Prostate gland (tissue), 2 donors: Measurements from ENCODE around the gene DACT3. TPM values are rescaled to one million over a fixed set of nuclear protein-coding genes. Genes with fewer than 3 reads are reported as not detected.
A peak's percentile ranks its signal among the peaks of the same experiment; 100 is the strongest.

Experiments used
- DNase-seq: peaks from one replicate; pipeline ENCODE4 v3.0.0-alpha.2; 2019; ENCODE audit warnings: low spot score
- H3K27ac ChIP-seq, 2 donors: fragments of 200-600 bp; sonication (generic); 2 replicates each; pipeline ENCODE4 v1.5.1; 2017 to 2019
- H3K27me3 ChIP-seq: fragments of 200-600 bp; sonication (generic); replicated peaks from 2 replicates; pipeline ENCODE4 v1.5.1; 2019; ENCODE audit not compliant: insufficient read depth
- H3K36me3 ChIP-seq, 2 donors: fragments of 200-600 bp; sonication (generic); 1 replicate in 1 of 2; 2 replicates in 1 of 2; pipeline versions ENCODE4 v1.5.1 to v1.8.1; 2017 to 2019
- H3K4me1 ChIP-seq: fragments of 200-600 bp; sonication (generic); replicated peaks from 2 replicates; pipeline ENCODE4 v1.5.1; 2019
- H3K4me3 ChIP-seq, 2 donors: fragments of 200-600 bp; sonication (generic); 2 replicates each; pipeline ENCODE4 v1.5.1; 2017 to 2019
- H3K9me3 ChIP-seq: fragments of 200-600 bp; sonication (generic); 2 replicates; pipeline ENCODE4 v1.5.1; 2017
- POLR2A ChIP-seq: fragments of 450-650 bp; IDR thresholded peaks from one replicate; pipeline ENCODE4 v1.6.1; 2016; ENCODE audit warnings: antibody characterized with exemption, mild to moderate bottlenecking
- POLR2AphosphoS5 ChIP-seq: sonication (generic); formaldehyde crosslinking; IDR thresholded peaks from one replicate; pipeline ENCODE4 v1.6.1; 2017; ENCODE audit warnings: antibody characterized with exemption
- WGBS: methylation state at CpG from one replicate; pipeline ENCODE4 v1.1.5; 2018; 5-methylcytosine and 5-hydroxymethylcytosine counted together
- intact Hi-C: fragments of 100-400 bp; cut with DNase I; formaldehyde crosslinking; loops from one replicate; pipeline ENCODE4 v1.14.2; 2022
- microRNA counts, 2 donors: library from miRNA; unstranded; fragments of <30 nt; microRNA quantifications; one replicate each; lab custom pipeline; 2016 to 2017
- microRNA-seq: library from miRNA; unstranded; fragments of <30 nt; microRNA quantifications from one replicate; pipeline ENCODE4, GENCODE V29; 2016
- small RNA-seq, 2 donors: library from RNA; depleted of rRNA; stranded (forward); fragments of <200 nt; gene quantifications; one replicate each; pipeline ENCODE3, GENCODE V24; 2016
- total RNA-seq, 2 donors: library from RNA; depleted of rRNA; stranded (reverse); fragments of >200 nt; gene quantifications; one replicate each; pipeline ENCODE4 v1.1.0, GENCODE V29; 2016
- TF ChIP-seq, protein P1 (sequence below), 4 experiments: fragments of 200-600 bp in 2 of 4; fragments of 450-650 bp in 2 of 4; sonication (generic) in 2 of 4; IDR thresholded peaks; 1 replicate in 3 of 4; 2 replicates in 1 of 4; pipeline ENCODE4 v1.5.1; 2016 to 2019; ENCODE audit warnings: antibody characterized with exemption in 4 of 4, mild to moderate bottlenecking in 2 of 4, moderate library complexity in 2 of 4

DACT3 gene
- total RNA-seq, 2 donors from 2014 or later: 8.6 to 28.1 TPM

DNA sequence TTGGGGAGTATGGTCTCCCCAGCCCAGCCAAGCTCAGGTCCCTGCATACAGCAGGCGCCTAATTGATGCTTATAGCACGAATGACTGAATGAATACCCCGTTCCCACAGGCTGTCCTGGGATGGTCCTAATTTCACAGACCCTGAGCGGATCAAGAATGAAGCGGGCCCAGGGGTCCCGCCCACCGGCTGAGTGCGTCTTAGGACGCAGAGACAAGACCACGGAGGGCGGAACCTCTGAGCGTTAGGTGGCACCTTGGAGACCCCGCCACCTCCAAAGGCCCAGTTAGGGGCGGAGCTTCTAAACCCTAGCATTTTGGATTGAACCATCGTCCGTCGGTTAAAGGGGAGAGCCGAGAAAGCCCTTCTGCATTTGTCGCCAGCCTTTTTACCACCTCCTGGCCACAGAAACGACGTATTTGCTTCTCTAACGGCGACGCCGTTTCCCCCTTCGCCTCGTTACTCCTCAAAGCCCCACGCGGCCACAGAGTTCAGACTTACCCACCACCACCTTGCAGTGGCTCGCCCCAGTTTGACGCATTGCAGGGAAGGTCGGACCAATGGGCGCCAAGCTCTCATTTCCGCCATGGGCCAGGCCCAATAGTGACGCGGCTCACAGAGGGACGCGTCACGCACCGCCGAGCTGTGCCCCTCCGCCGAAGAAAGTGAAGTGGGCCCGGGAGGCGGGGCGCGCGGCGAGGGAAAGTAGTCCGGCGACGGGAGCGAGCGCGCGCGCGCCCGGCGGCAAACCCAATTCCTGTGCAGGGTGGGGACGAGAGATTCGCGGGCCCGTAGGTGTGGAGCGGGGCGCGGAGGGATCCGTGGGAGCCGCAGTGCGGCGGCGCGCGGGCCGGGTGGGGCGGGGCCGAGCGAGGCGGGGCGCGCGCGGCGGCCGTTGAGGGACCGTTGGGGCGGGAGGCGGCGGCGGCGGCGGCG, 60.3 kb downstream of the DACT3 start:
- intact Hi-C loops: no loop called here
- under 1% methylated on average over 73 of the region's 93 CpGs for WGBS
- TF ChIP-seq, protein P1, sequence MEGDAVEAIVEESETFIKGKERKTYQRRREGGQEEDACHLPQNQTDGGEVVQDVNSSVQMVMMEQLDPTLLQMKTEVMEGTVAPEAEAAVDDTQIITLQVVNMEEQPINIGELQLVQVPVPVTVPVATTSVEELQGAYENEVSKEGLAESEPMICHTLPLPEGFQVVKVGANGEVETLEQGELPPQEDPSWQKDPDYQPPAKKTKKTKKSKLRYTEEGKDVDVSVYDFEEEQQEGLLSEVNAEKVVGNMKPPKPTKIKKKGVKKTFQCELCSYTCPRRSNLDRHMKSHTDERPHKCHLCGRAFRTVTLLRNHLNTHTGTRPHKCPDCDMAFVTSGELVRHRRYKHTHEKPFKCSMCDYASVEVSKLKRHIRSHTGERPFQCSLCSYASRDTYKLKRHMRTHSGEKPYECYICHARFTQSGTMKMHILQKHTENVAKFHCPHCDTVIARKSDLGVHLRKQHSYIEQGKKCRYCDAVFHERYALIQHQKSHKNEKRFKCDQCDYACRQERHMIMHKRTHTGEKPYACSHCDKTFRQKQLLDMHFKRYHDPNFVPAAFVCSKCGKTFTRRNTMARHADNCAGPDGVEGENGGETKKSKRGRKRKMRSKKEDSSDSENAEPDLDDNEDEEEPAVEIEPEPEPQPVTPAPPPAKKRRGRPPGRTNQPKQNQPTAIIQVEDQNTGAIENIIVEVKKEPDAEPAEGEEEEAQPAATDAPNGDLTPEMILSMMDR (IDR thresholded peaks at IDR 0.05): peak in 1 of 4 experiments; percentile 17
- peak; percentile 95 for TF ChIP-seq POLR2AphosphoS5
- TF ChIP-seq POLR2A: peak; percentile 14

GRCh38 chr19:46599716-46600373, 61.1 kb downstream of the DACT3 start:
- 63% methylated on average over 9 of the region's 9 CpGs for WGBS
- no peaks in the 10 kb centered on the region for H3K36me3 ChIP-seq
- no peaks in the 10 kb centered on the region for H3K27me3 ChIP-seq
- peak overlapping the region; percentile 93 to 97 for H3K27ac ChIP-seq
- DNase-seq: no peak
- peak overlapping the region; percentile 99 to 100 for H3K4me3 ChIP-seq
- intact Hi-C loops: no loop called here
- peaks cover 3% of the 10 kb centered on the region for H3K4me1 ChIP-seq
- no peaks in the 10 kb centered on the region for H3K9me3 ChIP-seq
- TF ChIP-seq POLR2AphosphoS5 (no peak), POLR2A (no peak)
- TF ChIP-seq, protein P1 (IDR thresholded peaks at IDR 0.05): no peak

More for the DNA sequence above, 60.3 kb downstream of the DACT3 start:
- peak; percentile 97 for DNase-seq
- Histone ChIP-seq H3K4me3 (peak overlapping the region; percentile 99 to 100), H3K36me3 (no peaks in the 10 kb centered on the region), H3K27me3 (no peaks in the 10 kb centered on the region), H3K4me1 (peaks cover 3% of the 10 kb centered on the region), H3K27ac (peak overlapping the region; percentile 93 to 97), H3K9me3 (no peaks in the 10 kb centered on the region)

GRCh38 chr19:46598372-46598917, 62.5 kb downstream of the DACT3 start:
- H3K4me3 ChIP-seq: no peak overlapping the region
- peaks cover 3% of the 10 kb centered on the region for H3K4me1 ChIP-seq
- H3K9me3 ChIP-seq: no peaks in the 10 kb centered on the region
- no peak for DNase-seq
- H3K36me3 ChIP-seq: no peaks in the 10 kb centered on the region
- no peak overlapping the region for H3K27ac ChIP-seq
- TF ChIP-seq, protein P1 (IDR thresholded peaks at IDR 0.05): no peak
- TF ChIP-seq POLR2A (no peak), POLR2AphosphoS5 (no peak)
- 93% methylated on average over 4 of the region's 4 CpGs for WGBS
- no peaks in the 10 kb centered on the region for H3K27me3 ChIP-seq
- intact Hi-C loops: no loop called here

MicroRNAs encoded within 50 kb of the gene (microRNA counts, 767-probe panel; counts per million panel counts)
- 2,503 to 2,949 counts per million in 2 donors for microRNA hsa-miR-320e (lab: Ali Mortazavi, UCI)

Small RNA genes within 50 kb of the gene (microRNA-seq; reads per million reads assigned to microRNA genes)
- gene MIR320E: 8.5 reads per million, percentile 49 among the genes with 10 or more reads in this experiment

Small RNA genes within 50 kb of the gene (small RNA-seq; reads per million reads assigned to genes)
- gene MIR320E (0.50 to 0.56 reads per million in 2 donors), gene RN7SL364P (0 reads per million in 2 donors)

Other genes with a start within 250 kb of the DACT3 start
- gene CCDC8, start 247.6 kb downstream of the DACT3 start, total RNA-seq: 10 to 100 TPM; 20.4 to 32.7 TPM
- gene PNMA8C, start 232.2 kb downstream of the DACT3 start, total RNA-seq: 1 to 10 TPM in 1 of 2 donors, not detected in 1; 1.6 TPM
- gene PNMA8A, start 189.6 kb downstream of the DACT3 start, total RNA-seq: 10 to 100 TPM; 17.0 to 26.5 TPM
- gene PNMA8B, start 165.3 kb downstream of the DACT3 start, total RNA-seq: 1 to 10 TPM in 1 of 2 donors, under 1 TPM in 1; 0.96 to 3.1 TPM
- 100 to 1,000 TPM; 166 to 171 TPM for gene CALM3, start 59.9 kb downstream of the DACT3 start, total RNA-seq
- gene PTGIR, start 36.1 kb downstream of the DACT3 start, total RNA-seq: 1 to 10 TPM in 1 of 2 donors, not detected in 1; 2.2 TPM
- gene GNG8, start 25.0 kb downstream of the DACT3 start, total RNA-seq: not detected
- 10 to 100 TPM; 38.9 to 41.8 TPM for gene PRKD2, start 55.9 kb upstream of the DACT3 start, total RNA-seq
- gene FKRP, start 84.9 kb upstream of the DACT3 start, total RNA-seq: 10 to 100 TPM; 15.2 to 32.0 TPM
- gene STRN4, start 85.3 kb upstream of the DACT3 start, total RNA-seq: 100 to 1,000 TPM in 1 of 2 donors, 10 to 100 TPM in 1; 80.7 to 221 TPM
- gene SLC1A5, start 127.4 kb upstream of the DACT3 start, total RNA-seq: 100 to 1,000 TPM; 122 to 214 TPM
- 100 to 1,000 TPM; 118 to 141 TPM for gene AP2S1, start 189.7 kb upstream of the DACT3 start, total RNA-seq
- 10 to 100 TPM; 56.3 to 75.0 TPM for gene ARHGAP35, start 199.8 kb upstream of the DACT3 start, total RNA-seq